Measurements from ENCODE around the gene BLTP2. TPM values are rescaled to one million over a fixed set of nuclear protein-coding genes. Genes with fewer than 3 reads are reported as not detected.
"Not testable (repeated sequence)": the region's sequence is repeated elsewhere in the genome, so short reads cannot be mapped to it uniquely, and the experiment has no call there.

The BLTP2 gene
- total RNA-seq, 1 donor from 2014 or later, result 182 TPM

DNA sequence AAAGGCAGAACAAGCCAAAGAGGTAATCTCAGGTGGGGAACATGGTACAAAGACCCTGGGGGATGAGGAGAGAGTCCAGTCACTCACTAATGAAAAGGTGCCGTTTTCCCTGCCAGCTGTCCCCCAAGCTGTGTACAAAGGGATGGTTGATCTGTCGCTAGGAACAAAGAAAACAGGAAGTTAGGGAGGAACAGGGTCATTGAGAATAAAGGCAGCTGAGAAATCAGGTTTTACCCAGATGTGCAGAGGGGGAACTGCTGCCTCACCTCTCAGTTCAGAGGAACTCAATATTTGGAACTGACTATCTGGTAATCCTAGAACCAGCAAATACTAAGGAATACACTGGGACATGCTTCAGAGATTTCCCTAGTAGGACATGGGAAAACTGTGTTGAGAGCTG, 32.4 kb downstream of the BLTP2 start:
- POLR2A ChIA-PET, result interaction anchor here (1.4 kb wide), 2 partner anchors 13 to 63 kb away, joined by 5 to 6 read pairs; no protein-coding TSS in a partner anchor
- intact Hi-C loops (cut with micrococcal nuclease), result loop anchor here (5.0 kb wide), 2 partner anchors 40 to 60 kb away; partner anchors contain the start of genes PIGS and UNC119
- Mint-ChIP-seq H3K27me3 (no peaks in the 10 kb centered on the region), H3K36me3 (ENCODE audit: low read depth) (peaks cover 56% of the 10 kb centered on the region), H3K9me3 (no peaks in the 10 kb centered on the region), H3K27ac (peak overlapping the region; percentile 38), H3K4me1 (peaks cover 38% of the 10 kb centered on the region), H3K4me3 (no peak overlapping the region)
- TF ChIP-seq, protein P1, sequence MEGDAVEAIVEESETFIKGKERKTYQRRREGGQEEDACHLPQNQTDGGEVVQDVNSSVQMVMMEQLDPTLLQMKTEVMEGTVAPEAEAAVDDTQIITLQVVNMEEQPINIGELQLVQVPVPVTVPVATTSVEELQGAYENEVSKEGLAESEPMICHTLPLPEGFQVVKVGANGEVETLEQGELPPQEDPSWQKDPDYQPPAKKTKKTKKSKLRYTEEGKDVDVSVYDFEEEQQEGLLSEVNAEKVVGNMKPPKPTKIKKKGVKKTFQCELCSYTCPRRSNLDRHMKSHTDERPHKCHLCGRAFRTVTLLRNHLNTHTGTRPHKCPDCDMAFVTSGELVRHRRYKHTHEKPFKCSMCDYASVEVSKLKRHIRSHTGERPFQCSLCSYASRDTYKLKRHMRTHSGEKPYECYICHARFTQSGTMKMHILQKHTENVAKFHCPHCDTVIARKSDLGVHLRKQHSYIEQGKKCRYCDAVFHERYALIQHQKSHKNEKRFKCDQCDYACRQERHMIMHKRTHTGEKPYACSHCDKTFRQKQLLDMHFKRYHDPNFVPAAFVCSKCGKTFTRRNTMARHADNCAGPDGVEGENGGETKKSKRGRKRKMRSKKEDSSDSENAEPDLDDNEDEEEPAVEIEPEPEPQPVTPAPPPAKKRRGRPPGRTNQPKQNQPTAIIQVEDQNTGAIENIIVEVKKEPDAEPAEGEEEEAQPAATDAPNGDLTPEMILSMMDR (IDR thresholded peaks at IDR 0.05), result no peak
- no peak for DNase-seq
- ATAC-seq (ENCODE audit: low read depth), result no peak
- CTCF ChIA-PET, result interaction anchor here (0.7 to 4.7 kb wide), 19 partner anchors 8 to 196 kb away, joined by 3 to 66 read pairs (median 4); partner anchors contain the start of genes ALDOC and SPAG5

DNA sequence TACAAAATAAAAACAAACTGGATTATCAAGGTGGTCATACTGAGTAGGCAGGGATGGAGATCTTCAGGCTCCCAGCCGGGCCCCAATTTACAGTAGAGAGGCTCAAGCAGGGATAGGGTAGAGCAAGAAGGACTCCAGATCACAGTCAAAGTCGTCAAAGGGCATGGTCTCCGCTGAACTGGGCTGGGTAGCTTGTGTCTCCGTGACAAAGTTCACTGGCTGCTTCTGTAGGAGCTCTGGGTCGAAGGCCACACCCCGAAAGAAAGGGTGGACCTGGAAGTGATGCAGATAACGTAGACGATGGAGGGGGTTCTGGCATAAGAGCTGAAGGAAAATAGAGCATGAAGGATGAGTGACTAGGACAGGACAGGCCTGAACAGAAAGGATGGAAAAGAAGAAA, 34.6 kb downstream of the BLTP2 start:
- no peaks in the 10 kb centered on the region for H3K27me3 Mint-ChIP-seq
- no peaks in the 10 kb centered on the region for H3K9me3 Mint-ChIP-seq
- no peak for ATAC-seq (ENCODE audit: low read depth)
- no peak for DNase-seq
- no peak overlapping the region for H3K4me3 Mint-ChIP-seq
- H3K36me3 Mint-ChIP-seq (ENCODE audit: low read depth), result peaks cover 38% of the 10 kb centered on the region
- CTCF ChIA-PET, result interaction anchor here (1.2 to 4.7 kb wide), 3 partner anchors 13 to 115 kb away, joined by 3 to 66 read pairs (median 32); no protein-coding TSS in a partner anchor
- POLR2A ChIA-PET, result interaction anchor here (1.8 kb wide), 1 partner anchor 11 kb away, joined by 11 read pairs; no protein-coding TSS in a partner anchor
- TF ChIP-seq, protein P1 (IDR thresholded peaks at IDR 0.05), result no peak
- H3K27ac Mint-ChIP-seq, result no peak overlapping the region
- intact Hi-C loops (cut with micrococcal nuclease), result loop anchor here (5.0 kb wide), 2 partner anchors 38 to 58 kb away; partner anchors contain the start of genes PIGS and UNC119
- H3K4me1 Mint-ChIP-seq, result peaks cover 28% of the 10 kb centered on the region

DNA sequence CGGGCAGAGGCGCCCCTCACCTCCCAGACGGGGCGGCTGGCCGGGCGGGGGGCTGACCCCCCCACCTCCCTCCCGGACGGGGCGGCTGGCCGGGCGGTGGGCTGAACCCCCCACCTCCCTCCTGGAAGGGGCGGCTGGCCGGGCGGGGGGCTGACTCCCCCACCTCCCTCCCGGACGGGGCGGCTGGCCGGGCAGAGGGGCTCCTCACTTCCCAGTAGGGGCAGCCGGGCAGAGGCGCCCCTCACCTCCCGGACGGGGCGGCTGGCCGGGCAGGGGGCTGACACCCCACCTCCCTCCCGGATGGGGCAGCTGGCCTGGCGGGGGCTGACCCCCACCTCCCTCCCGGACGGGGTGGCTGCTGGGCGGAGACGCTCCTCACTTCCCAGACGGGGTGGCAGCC, 40.9 kb downstream of the BLTP2 start:
- peaks cover 13% of the 10 kb centered on the region for H3K36me3 Mint-ChIP-seq (ENCODE audit: low read depth)
- H3K9me3 Mint-ChIP-seq; intact Hi-C loops (cut with micrococcal nuclease); H3K4me3 Mint-ChIP-seq; ATAC-seq (ENCODE audit: low read depth); POLR2A ChIA-PET; H3K27me3 Mint-ChIP-seq; H3K4me1 Mint-ChIP-seq; DNase-seq; H3K27ac Mint-ChIP-seq; CTCF ChIA-PET: not testable (repeated sequence)

DNA sequence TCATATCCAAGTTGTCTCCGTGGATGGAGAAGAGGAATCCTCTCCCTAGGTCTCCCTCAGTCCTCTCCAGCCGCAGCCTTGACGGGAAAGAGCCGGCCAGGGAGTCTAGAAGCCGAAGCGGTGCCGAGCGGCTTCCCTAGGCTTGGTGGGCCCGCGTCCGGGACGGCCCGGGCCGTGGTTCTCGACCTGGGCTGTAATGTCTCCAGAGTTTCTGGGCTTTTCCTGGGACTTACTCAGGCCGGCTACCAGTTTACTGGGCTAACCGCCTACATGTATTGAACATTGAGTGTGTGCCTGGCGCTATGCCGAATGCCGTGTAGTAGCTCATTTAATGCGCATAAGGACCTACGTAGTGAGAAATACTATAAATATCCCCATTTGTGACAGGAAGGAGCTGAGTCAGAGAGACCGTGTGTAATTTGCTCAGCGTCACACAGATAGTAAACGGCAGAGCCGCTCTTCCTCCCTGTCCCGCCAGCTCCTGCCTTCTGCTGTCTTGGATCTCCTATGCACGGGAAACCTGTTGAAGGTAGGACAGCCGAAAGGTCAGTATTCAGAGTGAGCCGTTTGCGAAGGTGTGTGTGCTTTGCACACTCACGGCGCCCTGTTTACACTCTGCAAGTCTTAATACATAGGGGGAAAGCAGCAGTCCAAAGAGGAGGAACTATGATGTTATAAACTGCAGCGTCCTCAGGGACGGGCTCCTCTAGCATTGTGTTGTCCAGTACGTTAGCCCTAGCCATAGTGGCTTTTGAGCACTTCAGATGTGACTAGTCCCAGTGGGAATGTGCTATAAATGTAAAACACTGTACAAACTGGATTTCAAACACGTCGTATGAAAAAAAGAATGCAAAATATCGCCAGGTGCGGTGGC, 45.4 kb downstream of the BLTP2 start:
- DNase-seq, result peak; percentile 49
- POLR2A ChIA-PET, result interaction anchor here (0.5 to 4.9 kb wide), 28 partner anchors 8 to 705 kb away, joined by 3 to 80 read pairs (median 5); partner anchors contain the start of genes ALDOC, BLTP2, PHF12 and PIGS
- H3K4me1 Mint-ChIP-seq, result peaks cover 24% of the 10 kb centered on the region
- TF ChIP-seq, protein P1 (IDR thresholded peaks at IDR 0.05), result no peak
- intact Hi-C loops (cut with micrococcal nuclease), result loop anchor here (1.0 to 5.0 kb wide), 8 partner anchors 22 to 693 kb away; partner anchors contain the start of genes BLTP2, NUFIP2, PHF12 and PIGS
- CTCF ChIA-PET, result interaction anchor here (0.7 to 2.0 kb wide), 7 partner anchors 12 to 60 kb away, joined by 3 to 9 read pairs (median 4); partner anchors contain the start of genes PIGS and RSKR
- no peaks in the 10 kb centered on the region for H3K9me3 Mint-ChIP-seq
- H3K36me3 Mint-ChIP-seq (ENCODE audit: low read depth), result peaks cover 8% of the 10 kb centered on the region
- ATAC-seq (ENCODE audit: low read depth), result peak; percentile 62
- no peaks in the 10 kb centered on the region for H3K27me3 Mint-ChIP-seq
- peak overlapping the region; percentile 96 for H3K27ac Mint-ChIP-seq
- peak overlapping the region; percentile 87 for H3K4me3 Mint-ChIP-seq

DNA sequence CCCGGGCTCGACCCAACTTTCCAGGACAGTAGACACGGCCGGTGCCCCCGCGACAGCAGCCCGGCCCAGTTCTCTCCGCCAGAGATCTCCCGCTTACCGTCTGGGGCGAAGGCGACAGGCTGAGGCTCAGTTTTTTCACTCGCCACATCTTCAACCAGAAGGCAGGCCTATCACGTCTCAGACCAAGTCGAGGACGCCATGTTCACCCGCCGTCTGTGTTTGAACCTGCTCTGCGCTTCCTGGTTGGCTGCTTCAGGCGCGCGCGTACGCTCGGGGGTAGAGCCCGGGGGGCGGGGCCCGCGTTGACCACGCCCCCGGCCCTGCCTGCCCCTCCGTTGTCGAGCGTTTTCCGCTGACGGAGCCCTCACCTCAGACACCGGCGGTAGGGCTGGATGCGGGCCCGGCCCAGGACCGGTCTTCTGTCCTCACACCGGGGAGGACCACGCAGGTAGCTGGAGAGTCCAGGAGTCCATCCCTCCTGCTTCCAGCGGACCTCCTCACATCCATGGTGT, 46.1 kb downstream of the BLTP2 start, which contains the start of gene SPAG5:
Gene SPAG5, minus strand, starts transcription at position 227 of the 512 bp plus-strand sequence. Its CDS starts 79 bp downstream, at position 148.
- ATAC-seq (ENCODE audit: low read depth), result peak; percentile 89
- Mint-ChIP-seq H3K4me3 (peak within 1 kb of the TSS; percentile 87), H3K36me3 (ENCODE audit: low read depth) (peaks cover 6% of the 10 kb centered on the region), H3K27ac (peak within 1 kb of the TSS; percentile 96), H3K9me3 (no peaks in the 10 kb centered on the region), H3K4me1 (peaks cover 24% of the 10 kb centered on the region), H3K27me3 (no peaks in the 10 kb centered on the region)
- intact Hi-C loops (cut with micrococcal nuclease), result loop anchor here (1.0 to 5.0 kb wide), 8 partner anchors 22 to 693 kb away; partner anchors contain the start of genes BLTP2, NUFIP2, PHF12 and PIGS
- CTCF ChIA-PET, result interaction anchor here (0.7 to 2.0 kb wide), 6 partner anchors 14 to 59 kb away, joined by 3 to 9 read pairs (median 4); partner anchors contain the start of genes PIGS and RSKR
- DNase-seq, result peak; percentile 94
- TF ChIP-seq, protein P1 (IDR thresholded peaks at IDR 0.05), result no peak
- POLR2A ChIA-PET, result interaction anchor here (0.6 to 4.9 kb wide), 22 partner anchors 8 to 353 kb away, joined by 3 to 80 read pairs (median 6); partner anchors contain the start of genes ALDOC, BLTP2, PHF12 and PIGS

Measured in activated B cell treated with CpG ODN at 0.5 μM for 24 hours (primary cell).